HFFc6 (cell line): ENCODE results near the gene ERBB4. TPM values are rescaled to one million over a fixed set of nuclear protein-coding genes. Genes with fewer than 3 reads are reported as not detected.
"Not testable (repeated sequence)": the region's sequence is repeated elsewhere in the genome, so short reads cannot be mapped to it uniquely, and the experiment has no call there.

Source experiments
- DNase-seq: peaks from one replicate; pipeline ENCODE4 v3.0.0-alpha.2; 2018
- H3K27ac Mint-ChIP-seq: 2 replicates; pipeline ENCODE4 v1.8.0; 2020; ENCODE audit warnings: mild to moderate bottlenecking, mixed read lengths
- H3K27me3 Mint-ChIP-seq: 2 replicates; pipeline ENCODE4 v1.8.0; 2021; ENCODE audit warnings: mild to moderate bottlenecking, moderate library complexity, mixed read lengths; ENCODE audit not compliant: insufficient read depth
- H3K36me3 Mint-ChIP-seq: 2 replicates; pipeline ENCODE4 v1.8.0; 2021; ENCODE audit warnings: low read depth, mixed read lengths
- H3K4me1 Mint-ChIP-seq: 2 replicates; pipeline ENCODE4 v1.8.0; 2020; ENCODE audit warnings: low read depth, mixed read lengths
- H3K4me3 Mint-ChIP-seq: 2 replicates; pipeline ENCODE4 v1.8.0; 2020; ENCODE audit warnings: mild to moderate bottlenecking, moderate library complexity, mixed read lengths
- H3K9me3 Mint-ChIP-seq: 2 replicates; pipeline ENCODE4 v1.8.0; 2020; ENCODE audit warnings: mild to moderate bottlenecking, mixed read lengths
- total RNA-seq, 6 experiments: library from RNA; stranded (reverse); fragmentation: NEBNext Ultra II Directional; extraction: Animal tissue kit (Norgen Biotek cat#: 25700); gene quantifications; 2 replicates in 1 of 6; 3 replicates in 5 of 6; pipeline ENCODE4 v1.2.3, GENCODE V29; 2021
- TF ChIP-seq, protein P1 (sequence below): fragments of 200-600 bp; sonication (generic); IDR thresholded peaks from 2 replicates; pipeline ENCODE4 v1.5.0; 2021; ENCODE audit warnings: antibody characterized with exemption, mild to moderate bottlenecking

Gene ERBB4
- total RNA-seq, 6 experiments from 2014 or later, result not detected

DNA sequence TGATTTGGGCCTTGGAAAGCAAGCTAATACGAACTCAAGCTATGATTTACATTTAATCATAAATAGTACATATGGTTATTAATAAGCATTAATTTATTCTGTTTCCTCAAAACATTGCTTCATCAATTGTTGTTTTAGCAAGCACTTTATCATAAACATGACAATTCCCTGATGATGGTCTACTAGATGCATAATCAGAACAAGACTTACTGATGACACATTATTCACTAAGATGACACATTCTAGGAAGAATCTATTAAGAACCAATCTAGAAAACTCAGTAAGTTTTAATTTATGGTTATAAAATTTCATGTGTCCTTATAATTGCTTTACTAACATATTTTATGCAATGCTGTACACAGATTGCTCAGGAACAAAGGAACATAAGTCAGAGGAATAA lies 815.2 kb downstream of the ERBB4 start:
- Mint-ChIP-seq H3K27me3 (no peaks in the 10 kb centered on the region), H3K36me3 (no peaks in the 10 kb centered on the region), H3K9me3 (peaks cover 9% of the 10 kb centered on the region; the same call in 1 of the 2 replicates), H3K4me1 (no peaks in the 10 kb centered on the region), H3K27ac (no peak overlapping the region), H3K4me3 (no peak overlapping the region)
- DNase-seq, result no peak
- TF ChIP-seq, protein P1, sequence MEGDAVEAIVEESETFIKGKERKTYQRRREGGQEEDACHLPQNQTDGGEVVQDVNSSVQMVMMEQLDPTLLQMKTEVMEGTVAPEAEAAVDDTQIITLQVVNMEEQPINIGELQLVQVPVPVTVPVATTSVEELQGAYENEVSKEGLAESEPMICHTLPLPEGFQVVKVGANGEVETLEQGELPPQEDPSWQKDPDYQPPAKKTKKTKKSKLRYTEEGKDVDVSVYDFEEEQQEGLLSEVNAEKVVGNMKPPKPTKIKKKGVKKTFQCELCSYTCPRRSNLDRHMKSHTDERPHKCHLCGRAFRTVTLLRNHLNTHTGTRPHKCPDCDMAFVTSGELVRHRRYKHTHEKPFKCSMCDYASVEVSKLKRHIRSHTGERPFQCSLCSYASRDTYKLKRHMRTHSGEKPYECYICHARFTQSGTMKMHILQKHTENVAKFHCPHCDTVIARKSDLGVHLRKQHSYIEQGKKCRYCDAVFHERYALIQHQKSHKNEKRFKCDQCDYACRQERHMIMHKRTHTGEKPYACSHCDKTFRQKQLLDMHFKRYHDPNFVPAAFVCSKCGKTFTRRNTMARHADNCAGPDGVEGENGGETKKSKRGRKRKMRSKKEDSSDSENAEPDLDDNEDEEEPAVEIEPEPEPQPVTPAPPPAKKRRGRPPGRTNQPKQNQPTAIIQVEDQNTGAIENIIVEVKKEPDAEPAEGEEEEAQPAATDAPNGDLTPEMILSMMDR, result no peak

DNA sequence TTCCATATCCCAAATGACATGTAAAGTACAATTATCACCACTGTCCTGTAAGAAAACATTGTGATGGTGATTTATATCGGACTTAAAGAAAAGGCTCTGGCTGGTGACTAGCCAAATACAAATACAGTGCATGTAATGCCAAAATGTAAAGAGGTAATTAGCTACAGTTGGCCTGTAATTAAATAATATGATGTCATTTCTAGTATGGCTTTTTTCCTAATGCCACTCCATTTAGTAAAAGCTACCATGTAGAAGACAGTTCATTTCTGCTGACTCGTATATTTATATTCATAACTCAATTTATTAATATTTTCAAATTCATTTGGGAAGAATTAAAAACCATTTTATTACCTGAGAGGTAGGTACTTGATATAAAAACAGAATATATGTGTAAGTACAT lies 815.7 kb downstream of the ERBB4 start:
- no peaks in the 10 kb centered on the region for H3K27me3 Mint-ChIP-seq
- no peaks in the 10 kb centered on the region for H3K36me3 Mint-ChIP-seq
- H3K27ac Mint-ChIP-seq, result no peak overlapping the region
- H3K4me3 Mint-ChIP-seq, result no peak overlapping the region
- DNase-seq, result no peak
- peaks cover 9% of the 10 kb centered on the region; the same call in 1 of the 2 replicates for H3K9me3 Mint-ChIP-seq
- TF ChIP-seq, protein P1, result no peak
- no peaks in the 10 kb centered on the region for H3K4me1 Mint-ChIP-seq

DNA sequence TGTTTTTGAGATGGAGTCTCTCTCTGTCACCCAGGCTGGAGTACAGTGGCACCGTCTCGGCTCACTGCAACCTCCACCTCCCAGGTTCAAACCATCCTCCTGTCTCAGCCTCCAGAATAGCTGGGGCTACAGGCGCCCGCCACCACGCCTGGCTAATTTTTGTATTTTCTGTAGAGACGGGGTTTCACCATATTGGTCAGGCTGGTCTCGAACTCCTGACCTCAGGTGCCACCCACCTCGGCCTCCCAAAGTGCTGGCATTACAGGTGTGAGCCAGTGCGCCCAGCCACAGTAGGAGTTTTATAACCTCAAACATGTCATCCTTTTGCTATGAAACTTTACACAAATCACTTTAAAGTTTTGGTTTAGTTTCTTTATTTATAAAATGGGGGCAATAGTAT lies 816.7 kb downstream of the ERBB4 start:
- H3K9me3 Mint-ChIP-seq, H3K27ac Mint-ChIP-seq, H3K4me3 Mint-ChIP-seq, H3K27me3 Mint-ChIP-seq, H3K36me3 Mint-ChIP-seq, DNase-seq, H3K4me1 Mint-ChIP-seq: not testable (repeated sequence)

DNA sequence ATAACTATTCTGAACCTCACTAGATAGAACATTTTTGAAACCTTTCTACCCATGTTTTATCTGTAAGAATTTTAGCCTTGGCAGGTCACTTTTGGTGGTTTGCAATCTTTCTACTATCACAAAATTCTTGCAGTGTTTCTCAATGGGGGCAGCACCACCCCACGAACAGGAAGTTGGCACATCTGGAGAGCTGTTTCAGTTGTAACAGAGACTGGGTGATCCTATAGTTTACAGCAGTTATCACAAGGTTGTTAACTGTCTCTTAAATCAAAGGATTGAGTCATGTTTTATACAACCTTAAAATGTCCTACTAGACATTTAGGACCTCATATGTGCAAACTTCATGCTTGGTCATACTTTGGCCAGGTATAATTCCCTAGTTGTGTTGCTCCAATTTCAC lies 829.2 kb downstream of the ERBB4 start:
- H3K27ac Mint-ChIP-seq, result no peak overlapping the region
- H3K9me3 Mint-ChIP-seq, result peaks cover 9% of the 10 kb centered on the region
- H3K27me3 Mint-ChIP-seq, result no peaks in the 10 kb centered on the region
- H3K36me3 Mint-ChIP-seq, result no peaks in the 10 kb centered on the region
- TF ChIP-seq, protein P1, result no peak
- H3K4me1 Mint-ChIP-seq, result no peaks in the 10 kb centered on the region
- no peak for DNase-seq
- H3K4me3 Mint-ChIP-seq, result no peak overlapping the region

DNA sequence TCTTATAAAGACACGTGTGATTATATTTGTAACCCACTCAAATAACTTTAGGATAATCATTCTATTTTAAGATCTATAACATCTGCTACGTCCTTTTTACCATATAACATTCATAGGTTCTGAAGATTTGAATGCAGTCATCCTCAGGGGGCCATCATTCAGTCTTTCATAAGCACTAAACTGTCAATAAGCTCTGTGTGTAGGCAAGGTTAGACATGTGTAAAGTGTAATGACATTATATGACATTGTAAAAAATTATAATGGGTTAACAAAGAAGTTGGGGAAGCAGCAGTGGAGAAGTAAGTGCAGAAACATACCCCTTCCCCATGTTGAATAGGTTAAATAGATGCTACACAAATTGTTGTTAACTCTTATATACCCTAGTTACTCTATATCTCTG lies 845.9 kb downstream of the ERBB4 start:
- H3K4me3 Mint-ChIP-seq, result no peak overlapping the region
- DNase-seq, result no peak
- H3K27me3 Mint-ChIP-seq, result no peaks in the 10 kb centered on the region
- TF ChIP-seq, protein P1, result no peak
- H3K27ac Mint-ChIP-seq, result no peak overlapping the region
- H3K4me1 Mint-ChIP-seq, result no peaks in the 10 kb centered on the region
- peaks cover 18% of the 10 kb centered on the region for H3K9me3 Mint-ChIP-seq
- H3K36me3 Mint-ChIP-seq, result peaks cover 2% of the 10 kb centered on the region

DNA sequence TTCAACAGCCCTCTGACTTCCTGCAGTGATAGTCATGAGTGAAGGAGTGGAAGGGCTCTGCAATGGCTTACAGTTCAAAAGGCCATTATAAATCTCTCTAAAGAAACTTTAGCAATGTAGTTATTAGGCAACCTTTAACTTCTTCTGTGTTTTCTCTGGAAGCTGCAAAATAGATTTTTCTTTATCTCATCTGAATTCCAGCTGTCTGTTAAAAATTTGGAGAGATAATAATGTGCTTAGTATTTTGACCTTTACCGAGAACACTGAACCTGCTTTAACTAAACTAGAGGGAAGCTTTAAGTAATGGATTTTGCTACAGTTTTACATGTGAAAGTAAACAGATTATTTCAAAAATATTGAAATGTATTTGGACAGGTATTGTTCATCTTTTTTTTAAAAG lies 847.9 kb downstream of the ERBB4 start:
- Mint-ChIP-seq H3K27me3 (no peaks in the 10 kb centered on the region), H3K27ac (no peak overlapping the region), H3K9me3 (peaks cover 34% of the 10 kb centered on the region), H3K36me3 (peaks cover 8% of the 10 kb centered on the region), H3K4me1 (no peaks in the 10 kb centered on the region), H3K4me3 (no peak overlapping the region)
- TF ChIP-seq, protein P1, result no peak
- no peak for DNase-seq
